K562 (cell line): Measurements from ENCODE around the gene OAT. TPM values are rescaled to one million over a fixed set of nuclear protein-coding genes. Genes with fewer than 3 reads are reported as not detected.

Experiments
- ATAC-seq: fragments of 200-7000 bp; cut with Tn5 transposase; 3 replicates; pipeline ENCODE4 v1.9.1; 2020; ENCODE audit warnings: moderate library complexity
- BruUV-seq: library from RNA; stranded (reverse); fragments of 400-500 nt; replicated peaks from 2 replicates; lab custom pipeline; 2021; lab: Mats Ljungman, UMichigan
- CTCF ChIA-PET: fragments of 300-600 bp; formaldehyde crosslinking; extraction: SDS; loops from one replicate; lab custom pipeline; 2021; ENCODE audit warnings: low intra/inter-chr PET ratio; lab: Yijun Ruan, JAX
- POLR2A ChIA-PET: fragments of 300-600, 350-650 bp; sonication (Branson Sonifier 250); formaldehyde crosslinking; extraction: SDS; loops from one replicate; lab custom pipeline; 2021; ENCODE audit warnings: antibody characterized with exemption, inconsistent platforms; lab: Yijun Ruan, JAX
- DNase-seq, 4 experiments: peaks; one replicate each; pipeline versions ENCODE4 v3.0.0 to v3.0.0-alpha.2; 2011 to 2018; ENCODE audit warnings: low spot score in 3 of 4, mixed read lengths in 3 of 4; ENCODE audit errors: extremely low read depth in 1 of 4
- FAIRE-seq: peaks from 2 replicates; lab custom pipeline; 2011; peaks lifted over from hg19 to GRCh38; lab: Jason Lieb, UNC
- H2AFZ ChIP-seq: 2 replicates; pipeline ENCODE4 v1.6.0; 2011; ENCODE audit warnings: low read depth, low read length, control low read depth, inconsistent platforms
- H3K27ac ChIP-seq: fragments of 200-600 bp; 3 replicates; pipeline ENCODE4 v1.8.0; 2011; ENCODE audit warnings: low read depth, mild to moderate bottlenecking, control low read depth, inconsistent platforms, low read length, moderate library complexity, mixed read lengths; ENCODE audit errors: extremely low read depth
- H3K27me3 ChIP-seq, 2 experiments: fragments of 300-600 bp in 1 of 2; 2 replicates in 1 of 2; 3 replicates in 1 of 2; pipeline versions ENCODE4 v1.6.0 to v1.8.0; 2011; ENCODE audit warnings: inconsistent platforms in 2 of 2, low read length in 2 of 2, mild to moderate bottlenecking in 1 of 2, mixed read lengths in 1 of 2, moderate library complexity in 1 of 2; ENCODE audit not compliant: control insufficient read depth in 2 of 2, insufficient read depth in 2 of 2
- H3K36me3 ChIP-seq: fragments of 300-600 bp; 3 replicates; pipeline ENCODE4 v1.8.0; 2011; ENCODE audit warnings: mild to moderate bottlenecking, low read length, inconsistent platforms; ENCODE audit not compliant: control insufficient read depth, insufficient read depth
- H3K4me1 ChIP-seq, 2 experiments: fragments of 200-600 bp in 1 of 2; replicated peaks in 1 of 2; 2 replicates in 1 of 2; 3 replicates in 1 of 2; pipeline versions ENCODE4 v1.5.1 to v1.8.0; 2011; ENCODE audit warnings: inconsistent platforms in 2 of 2, low read length in 2 of 2, mild to moderate bottlenecking in 1 of 2, mixed read lengths in 1 of 2, moderate library complexity in 1 of 2; ENCODE audit not compliant: control insufficient read depth in 2 of 2, insufficient read depth in 2 of 2
- H3K4me2 ChIP-seq: 2 replicates; pipeline ENCODE4 v1.6.1; 2011; ENCODE audit warnings: low read length, control low read depth, inconsistent platforms, mixed read lengths; ENCODE audit not compliant: insufficient read depth
- H3K4me3 ChIP-seq: fragments of 200-600 bp; sonication (generic), shearing (Covaris generic); 2 replicates; pipeline ENCODE4 v1.5.1; 2016; ENCODE audit warnings: control low read depth, inconsistent platforms
- H3K79me2 ChIP-seq: fragments of 200-600 bp; 3 replicates; pipeline ENCODE4 v1.8.0; 2011; ENCODE audit warnings: low read length, inconsistent platforms; ENCODE audit not compliant: control insufficient read depth, insufficient read depth
- H3K9ac ChIP-seq, 2 experiments: 2 replicates each; pipeline versions ENCODE4 v1.6.0 to v1.6.1; 2011; ENCODE audit warnings: low read depth in 2 of 2, low read length in 2 of 2, control low read depth in 1 of 2, inconsistent platforms in 1 of 2, mild to moderate bottlenecking in 1 of 2, mixed read lengths in 1 of 2; ENCODE audit not compliant: insufficient read depth in 1 of 2
- H3K9me1 ChIP-seq: one replicate; pipeline ENCODE4 v1.6.0; 2011; ENCODE audit warnings: inconsistent platforms, mild to moderate bottlenecking, low read length, moderate library complexity; ENCODE audit not compliant: control insufficient read depth, insufficient read depth
- H3K9me3 ChIP-seq: replicated peaks from 2 replicates; pipeline ENCODE4 v1.5.1; 2011; ENCODE audit warnings: low read depth, low read length, inconsistent platforms; ENCODE audit not compliant: control insufficient read depth, insufficient read depth
- H4K20me1 ChIP-seq: replicated peaks from 2 replicates; pipeline ENCODE4 v1.6.1; 2011; ENCODE audit warnings: low read length, inconsistent platforms, mixed read lengths; ENCODE audit not compliant: control insufficient read depth, insufficient read depth
- ESRRA ChIP-seq: fragments of 450-650 bp; IDR thresholded peaks from 2 replicates; pipeline ENCODE4 v1.6.1; 2014; ENCODE audit warnings: low read depth, mild to moderate bottlenecking, moderate library complexity, borderline replicate concordance
- MECOM ChIP-seq: fragments of 250-450 bp; sonication (Bioruptor Pico); IDR thresholded peaks from 2 replicates; pipeline ENCODE4 v1.8.0; 2022; ENCODE audit warnings: inconsistent platforms
- NFIC ChIP-seq: fragments of 450-650 bp; IDR thresholded peaks from 2 replicates; pipeline ENCODE4 v1.6.1; 2017; ENCODE audit warnings: mild to moderate bottlenecking, inconsistent platforms
- PRPF4 ChIP-seq: fragments of 200-400 bp; formaldehyde crosslinking; IDR thresholded peaks from one replicate; pipeline ENCODE4 v1.6.1; 2017; ENCODE audit warnings: low read length, low read depth, mild to moderate bottlenecking; ENCODE audit not compliant: insufficient read depth, poor library complexity, severe bottlenecking
- PTRF ChIP-seq: fragments of 450-650 bp; IDR thresholded peaks from 2 replicates; pipeline ENCODE4 v1.6.1; 2016; ENCODE audit warnings: mild to moderate bottlenecking, missing genetic modification characterization, missing compliant biosample characterization
- PYGO2 ChIP-seq: fragments of 450-650 bp; IDR thresholded peaks from 2 replicates; pipeline ENCODE4 v1.6.1; 2016; ENCODE audit warnings: mild to moderate bottlenecking, missing genetic modification characterization, moderate library complexity, missing compliant biosample characterization
- RCOR1 ChIP-seq, 2 experiments: IDR thresholded peaks; 2 replicates each; pipeline ENCODE4 v1.6.1; 2012; ENCODE audit warnings: low read depth in 2 of 2, low read length in 2 of 2, borderline replicate concordance in 1 of 2, improper control_type of control experiment in 1 of 2
- SETDB1 ChIP-seq: IDR thresholded peaks from one replicate; pipeline ENCODE4 v1.6.1; 2012; ENCODE audit warnings: low read length, control low read depth, inconsistent platforms
- ZNF121 ChIP-seq: sonication (generic); formaldehyde crosslinking; conservative IDR thresholded peaks from 2 replicates; pipeline ENCODE4 v1.8.0; 2022; ENCODE audit warnings: missing genetic modification reagents
- WGBS: fragments of 100-300 bp; shearing (Covaris generic); methylation state at CpG from one replicate; pipeline ENCODE4 v1.1.6; 2016; ENCODE audit warnings: low coverage, mixed read lengths; ENCODE audit not compliant: insufficient coverage; ENCODE audit errors: missing lambda C conversion rate; 5-methylcytosine and 5-hydroxymethylcytosine counted together
- in situ Hi-C: fragments of 300-500 bp; cut with MboI; formaldehyde crosslinking; loops from 4 replicates; pipeline ENCODE4 v1.15.0; 2018; ENCODE audit warnings: inconsistent platforms, mixed read lengths
- intact Hi-C: fragments of 100-400 bp; cut with micrococcal nuclease; formaldehyde crosslinking; loops from 2 replicates; pipeline ENCODE4 v1.14.2; 2022
- polyA plus RNA-seq, 8 experiments: library from polyadenylated mRNA; depleted of rRNA in 4 of 8; stranded (reverse) in 5 of 8; unstranded in 3 of 8; fragments of >200 nt; fragmentation: Nextera tagmentation in 2 of 8; fragmentation: Illumina TruSeq in 1 of 8; extraction: Ambion mirVana in 2 of 8; extraction: Trizol in 1 of 8; gene quantifications; 2 replicates each; pipeline versions ENCODE4 v1.2.1 to v1.2.3, GENCODE V29; 2011 to 2014; ENCODE audit warnings: inconsistent platforms in 1 of 8, missing spikeins in 1 of 8
- total RNA-seq, 7 experiments: library from RNA; depleted of rRNA in 6 of 7; stranded (reverse); fragments of >200 nt in 6 of 7; fragmentation: Illumina TruSeq in 2 of 7; extraction: Trizol in 2 of 7; gene quantifications; 2 replicates each; pipeline versions ENCODE4 v1.2.1 to v1.2.3, GENCODE V29; 2011 to 2021; ENCODE audit warnings: low replicate concordance in 1 of 7

Gene OAT
- total and polyA plus RNA-seq, 9 of the 15 experiments (the other 6 are each of a cell fraction or from before 2014, with no cell fraction given): 100 to 312 (median 163) TPM

DNA sequence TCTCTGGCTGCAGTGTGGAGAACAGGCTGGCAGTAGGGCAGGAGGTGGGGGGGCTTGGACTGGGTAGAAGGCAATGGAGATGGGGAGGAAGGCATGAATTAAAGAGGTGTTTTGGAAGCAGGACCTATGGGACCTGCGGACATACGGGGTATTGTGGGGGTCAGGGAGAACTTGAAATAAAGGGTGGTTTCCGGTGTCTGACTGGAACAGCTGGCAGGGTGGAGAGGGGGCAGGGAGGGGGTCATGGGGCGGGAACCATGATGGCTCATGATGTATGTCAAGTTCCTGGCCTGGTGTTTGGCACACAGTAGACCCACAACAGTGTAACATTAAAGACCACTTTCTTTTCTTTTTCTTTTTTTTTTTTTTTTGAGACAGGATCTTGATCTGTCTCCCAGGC, 48.4 kb upstream of the OAT start:
- H2AFZ ChIP-seq: no peak overlapping the region
- no peak overlapping the region for H3K4me3 ChIP-seq
- BruUV-seq: no TSS peak
- H3K4me2 ChIP-seq: no peak overlapping the region
- ChIA-PET CTCF (no interaction called here), POLR2A (interaction anchor here (0.6 kb wide), 1 partner anchor 25 kb away, joined by 3 read pairs; no protein-coding TSS in a partner anchor)
- H3K27ac ChIP-seq: no peak overlapping the region
- H3K4me1 ChIP-seq: peaks cover 24 to 34% of the 10 kb centered on the region in 2 experiments
- H4K20me1 ChIP-seq: no peaks in the 10 kb centered on the region
- in situ Hi-C loops (no loop called here), intact Hi-C loops (loop anchor here (5.0 kb wide), 1 partner anchor 50 kb away; the partner anchor contains the start of gene OAT)
- no peak overlapping the region for H3K9ac ChIP-seq
- ATAC-seq (no peak), FAIRE-seq (no peak), DNase-seq (no peak)
- peaks cover 14% of the 10 kb centered on the region for H3K79me2 ChIP-seq
- H3K27me3 ChIP-seq: no peaks in the 10 kb centered on the region
- no peaks in the 10 kb centered on the region for H3K36me3 ChIP-seq
- WGBS: 88% methylated on average over 3 of the region's 4 CpGs
- H3K9me1 ChIP-seq: no peaks in the 10 kb centered on the region
- TF ChIP-seq SETDB1 (no peak), ZNF121 (CRISPR knock-in tag) (no peak)
- H3K9me3 ChIP-seq: no peaks in the 10 kb centered on the region

- Histone ChIP-seq H3K79me2 (peaks cover 16% of the 10 kb centered on the region), H3K4me1 (peaks cover 24 to 43% of the 10 kb centered on the region in 2 experiments), H3K4me2 (peak overlapping the region; percentile 63), H3K27me3 (no peaks in the 10 kb centered on the region), H3K9ac (no peak overlapping the region), H2AFZ (peak overlapping the region; percentile 72), H3K36me3 (no peaks in the 10 kb centered on the region), H4K20me1 (no peaks in the 10 kb centered on the region), H3K27ac (peak overlapping the region; percentile 30; the same call in 1 of the 3 replicates), H3K9me1 (no peaks in the 10 kb centered on the region), H3K4me3 (no peak overlapping the region), H3K9me3 (no peaks in the 10 kb centered on the region)
- POLR2A ChIA-PET: no interaction called here
- intact Hi-C loops: loop anchor here (5.0 kb wide), 1 partner anchor 49 kb away; the partner anchor contains the start of gene OAT
- FAIRE-seq (peak; percentile 68), DNase-seq (peak in 1 of 4 experiments; percentile 41), ATAC-seq (no peak)
- CTCF ChIA-PET: interaction anchor here (0.6 kb wide), 1 partner anchor 76 kb away, joined by 3 read pairs; no protein-coding TSS in a partner anchor
- WGBS: 21% methylated on average over 9 of the region's 9 CpGs
- in situ Hi-C loops: no loop called here
- BruUV-seq: no TSS peak
- TF ChIP-seq PRPF4: no peak
- TF ChIP-seq RCOR1 (IDR thresholded peaks at IDR 0.05; ENCODE audit: borderline replicate concordance in 1 of 2, low read depth in 2 of 2, low read length in 2 of 2): peak in 1 of 2 experiments; percentile 16; a peak in 1 of 4 replicates
- TF ChIP-seq MECOM (CRISPR knock-in tag): peak; percentile 64; the same call in 1 of the 2 replicates
- TF ChIP-seq PYGO2: no peak
- TF ChIP-seq ESRRA: peak; percentile 96
- peak; percentile 75 for TF ChIP-seq NFIC
- no peak for TF ChIP-seq PTRF
Measured at GRCh38 chr10:124465777-124466488, 47.2 kb upstream of the OAT start.
